OCI-LY7 (cell line): ENCODE results near the gene MESD. TPM values are rescaled to one million over a fixed set of nuclear protein-coding genes. Genes with fewer than 3 reads are reported as not detected.

Experiments used
- BruUV-seq: library from RNA; stranded (reverse); fragments of 400-500 nt; replicated peaks from 2 replicates; lab custom pipeline; 2021; lab: Mats Ljungman, UMichigan
- CTCF ChIA-PET: fragments of 300-600 bp; sonication (Branson Sonifier 250); formaldehyde crosslinking; loops from one replicate; lab custom pipeline; 2022; ENCODE audit warnings: antibody characterized with exemption; ENCODE audit not compliant: unreplicated experiment; lab: Charles Lee
- POLR2A ChIA-PET: fragments of 300-600 bp; sonication (Branson Sonifier 250); formaldehyde crosslinking; loops from one replicate; lab custom pipeline; 2022; ENCODE audit warnings: antibody characterized with exemption; lab: Charles Lee
- DNase-seq: peaks from one replicate; pipeline ENCODE4 v3.0.0-alpha.2; 2015; ENCODE audit warnings: low spot score
- H2AFZ ChIP-seq: fragments of 200-600 bp; sonication (generic), shearing (Covaris generic); 2 replicates; pipeline ENCODE4 v1.6.1; 2014; ENCODE audit warnings: mild to moderate bottlenecking, antibody characterized with exemption, low read length, moderate library complexity
- H3K27ac ChIP-seq: fragments of 200-600 bp; sonication (generic); 2 replicates; pipeline ENCODE4 v1.5.1; 2014; ENCODE audit warnings: mixed run types, low read depth, mild to moderate bottlenecking, moderate library complexity, low read length, inconsistent platforms; ENCODE audit not compliant: poor library complexity, severe bottlenecking
- H3K36me3 ChIP-seq: fragments of 200-600 bp; sonication (generic); 2 replicates; pipeline ENCODE4 v1.6.1; 2014; ENCODE audit warnings: mild to moderate bottlenecking, antibody characterized with exemption, low read length, moderate library complexity, mixed read lengths; ENCODE audit not compliant: insufficient read depth
- H3K4me1 ChIP-seq: fragments of 200-600 bp; sonication (generic); 2 replicates; pipeline ENCODE4 v1.5.1; 2014; ENCODE audit warnings: mild to moderate bottlenecking, low read length; ENCODE audit not compliant: insufficient read depth, poor library complexity, severe bottlenecking
- H3K4me2 ChIP-seq: fragments of 200-600 bp; sonication (generic); 2 replicates; pipeline ENCODE4 v1.6.1; 2014; ENCODE audit warnings: mild to moderate bottlenecking, low read length
- H3K4me3 ChIP-seq: fragments of 200-600 bp; sonication (generic); 2 replicates; pipeline ENCODE4 v1.5.1; 2014; ENCODE audit warnings: mild to moderate bottlenecking, low read depth, low read length; ENCODE audit not compliant: poor library complexity, severe bottlenecking
- H3K79me2 ChIP-seq: fragments of 200-600 bp; sonication (generic); 2 replicates; pipeline ENCODE4 v1.6.1; 2016; ENCODE audit warnings: low read depth, mild to moderate bottlenecking, low read length, moderate library complexity, mixed read lengths; ENCODE audit not compliant: insufficient read depth
- H3K9me2 ChIP-seq: fragments of 200-600 bp; sonication (generic); 2 replicates; pipeline ENCODE4 v1.6.1; 2016; ENCODE audit warnings: mild to moderate bottlenecking, low read length, mixed read lengths; ENCODE audit not compliant: insufficient read depth
- H3K9me3 ChIP-seq: fragments of 200-600 bp; sonication (generic); 2 replicates; pipeline ENCODE4 v1.6.1; 2014; ENCODE audit warnings: mild to moderate bottlenecking, mixed run types, low read length, mixed read lengths
- H4K20me1 ChIP-seq: fragments of 200-600 bp; sonication (generic); 2 replicates; pipeline ENCODE4 v1.6.1; 2014; ENCODE audit warnings: mild to moderate bottlenecking, antibody characterized with exemption, low read length, moderate library complexity, mixed read lengths; ENCODE audit not compliant: insufficient read depth
- CTCF ChIP-seq: fragments of 200-600 bp; sonication (generic); conservative IDR thresholded peaks from 2 replicates; pipeline ENCODE4 v1.5.1; 2014; ENCODE audit warnings: mild to moderate bottlenecking, antibody characterized with exemption, low read length, moderate library complexity, mixed read lengths
- EZH2phosphoT487 ChIP-seq: fragments of 200-600 bp; sonication (generic); IDR thresholded peaks from 2 replicates; pipeline ENCODE4 v1.6.1; 2018; ENCODE audit warnings: low read depth, borderline replicate concordance, mild to moderate bottlenecking, mixed run types, antibody characterized with exemption, low read length, moderate library complexity, mixed read lengths
- intact Hi-C: fragments of 100-400 bp; cut with micrococcal nuclease; formaldehyde crosslinking; loops from one replicate; pipeline ENCODE4 v1.10.0; 2022; ENCODE audit not compliant: unreplicated experiment
- total RNA-seq, 2 experiments: library from RNA; depleted of rRNA in 1 of 2; stranded (reverse); fragments of >200 nt in 1 of 2; shearing (Covaris generic) in 1 of 2; gene quantifications; 2 replicates each; pipeline ENCODE4 v1.2.3, GENCODE V29; 2014 to 2022

The MESD gene
- total RNA-seq, 2 experiments from 2014 or later, result 17.3 to 27.7 TPM

DNA sequence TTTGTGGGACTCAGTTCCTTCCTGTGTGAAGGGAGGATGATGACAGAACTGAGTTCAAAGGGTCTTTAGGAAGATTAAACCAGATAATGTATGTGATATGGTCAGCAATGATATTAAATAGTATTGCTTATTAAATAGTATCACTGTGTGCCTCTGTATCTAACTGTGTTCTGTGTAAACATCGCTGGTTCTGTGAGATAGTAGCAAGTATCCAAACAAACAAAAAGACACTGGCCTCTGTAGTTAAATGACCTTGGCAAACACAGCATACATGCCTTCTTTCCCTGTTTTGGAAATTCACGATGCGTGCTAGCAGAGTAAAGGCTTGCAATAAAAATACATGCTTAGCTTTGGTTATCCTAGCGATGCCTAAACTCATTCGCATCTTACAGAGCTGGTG, 76.1 kb downstream of the MESD start:
- Histone ChIP-seq H3K9me3 (no peaks in the 10 kb centered on the region), H2AFZ (no peak overlapping the region), H3K4me3 (no peak overlapping the region), H3K4me1 (no peaks in the 10 kb centered on the region), H3K27ac (no peak overlapping the region), H4K20me1 (no peaks in the 10 kb centered on the region), H3K79me2 (no peaks in the 10 kb centered on the region), H3K4me2 (no peak overlapping the region), H3K36me3 (no peaks in the 10 kb centered on the region), H3K9me2 (no peaks in the 10 kb centered on the region)
- ChIA-PET POLR2A (no interaction called here), CTCF (no interaction called here)
- no peak for DNase-seq
- no TSS peak for BruUV-seq
- intact Hi-C loops, result no loop called here
- TF ChIP-seq CTCF, result no peak
- TF ChIP-seq EZH2phosphoT487, result no peak

- Histone ChIP-seq H3K4me3 (no peak overlapping the region), H3K9me2 (no peaks in the 10 kb centered on the region), H3K36me3 (no peaks in the 10 kb centered on the region), H2AFZ (no peak overlapping the region), H3K27ac (no peak overlapping the region), H3K4me2 (no peak overlapping the region), H3K9me3 (no peaks in the 10 kb centered on the region), H3K4me1 (no peaks in the 10 kb centered on the region), H4K20me1 (no peaks in the 10 kb centered on the region), H3K79me2 (no peaks in the 10 kb centered on the region)
- TF ChIP-seq CTCF, result no peak
- TF ChIP-seq EZH2phosphoT487, result no peak
- ChIA-PET POLR2A (no interaction called here), CTCF (no interaction called here)
- DNase-seq, result no peak
- intact Hi-C loops, result no loop called here
- no TSS peak for BruUV-seq
Measured at GRCh38 chr15:80912673-80913072, 76.9 kb downstream of the MESD start.

- Histone ChIP-seq H3K27ac (no peak overlapping the region), H3K4me1 (no peaks in the 10 kb centered on the region), H3K79me2 (no peaks in the 10 kb centered on the region), H3K4me3 (no peak overlapping the region), H3K36me3 (no peaks in the 10 kb centered on the region), H3K9me2 (no peaks in the 10 kb centered on the region), H4K20me1 (no peaks in the 10 kb centered on the region), H3K4me2 (no peak overlapping the region), H2AFZ (no peak overlapping the region), H3K9me3 (no peaks in the 10 kb centered on the region)
- ChIA-PET CTCF (no interaction called here), POLR2A (interaction anchor here (0.6 kb wide), 1 partner anchor 95 kb away, joined by 3 read pairs; no protein-coding TSS in a partner anchor)
- TF ChIP-seq EZH2phosphoT487 (no peak), CTCF (no peak)
- no peak for DNase-seq
- no TSS peak for BruUV-seq
- intact Hi-C loops, result no loop called here
Measured at GRCh38 chr15:80911821-80912220, 77.8 kb downstream of the MESD start.
